T-cell (primary cell): ENCODE measurements around the gene JAZF1. TPM values are rescaled to one million over a fixed set of nuclear protein-coding genes. Genes with fewer than 3 reads are reported as not detected.
A peak's percentile ranks its signal among the peaks of the same experiment; 100 is the strongest.

ENCODE experiments used
- ATAC-seq, 4 experiments: fragments of 200-7000 bp in 3 of 4; fragments of 150-1000 bp in 1 of 4; cut with Tn5 transposase; replicated peaks in 1 of 4; 1 replicate in 3 of 4; 2 replicates in 1 of 4; pipeline ENCODE4 v1.10.0; 2021; ENCODE audit warnings: moderate library complexity in 3 of 4, mild to moderate bottlenecking in 2 of 4, moderate number of reproducible peaks in 1 of 4
- CTCF ChIA-PET, 2 donors: fragments of 300-600 bp; sonication (Branson Sonifier 250); formaldehyde crosslinking; loops; one replicate each; lab custom pipeline; 2022; ENCODE audit warnings: antibody characterized with exemption in 2 of 2; lab: Charles Lee
- POLR2A ChIA-PET, 2 donors: fragments of 300-600 bp; sonication (Branson Sonifier 250); formaldehyde crosslinking; loops; one replicate each; lab custom pipeline; 2022; ENCODE audit warnings: antibody characterized with exemption in 2 of 2; lab: Charles Lee
- DNase-seq, 35 experiments: peaks; one replicate each; pipeline versions ENCODE4 v3.0.0 to v3.0.0-alpha.2; 2013 to 2023
- H3K27ac ChIP-seq: one replicate; pipeline ENCODE4 v1.5.1; 2013; ENCODE audit warnings: low read length
- H3K27me3 ChIP-seq, 2 experiments: replicated peaks in 1 of 2; 1 replicate in 1 of 2; 2 replicates in 1 of 2; pipeline versions ENCODE4 v1.6.1 to v1.7.0; 2013; ENCODE audit warnings: low read length in 1 of 2, mixed read lengths in 1 of 2; ENCODE audit not compliant: control insufficient read depth in 2 of 2, insufficient read depth in 2 of 2; ENCODE audit errors: extremely low read depth in 1 of 2
- H3K36me3 ChIP-seq, 2 donors: 1 replicate in 1 of 2; 2 replicates in 1 of 2; pipeline versions ENCODE4 v1.6.1 to v1.7.0; 2013; ENCODE audit warnings: low read length in 1 of 2; ENCODE audit not compliant: control insufficient read depth in 2 of 2, insufficient read depth in 1 of 2; ENCODE audit errors: extremely low read depth in 1 of 2
- H3K4me1 ChIP-seq, 2 experiments: 1 replicate in 1 of 2; 2 replicates in 1 of 2; pipeline versions ENCODE4 v1.6.1 to v1.7.0; 2013; ENCODE audit warnings: low read length in 2 of 2, mixed read lengths in 1 of 2; ENCODE audit not compliant: insufficient read depth in 2 of 2, control insufficient read depth in 1 of 2; ENCODE audit errors: extremely low read depth in 1 of 2
- H3K4me3 ChIP-seq, 2 donors: 1 replicate in 1 of 2; 2 replicates in 1 of 2; pipeline versions ENCODE4 v1.5.1 to v1.7.0; 2013; ENCODE audit warnings: mild to moderate bottlenecking in 2 of 2, low read length in 1 of 2, moderate library complexity in 1 of 2; ENCODE audit not compliant: control insufficient read depth in 1 of 2; ENCODE audit errors: extremely low read depth in 1 of 2
- H3K9me3 ChIP-seq: 2 replicates; pipeline ENCODE4 v1.7.0; 2013
- H3K27ac Mint-ChIP-seq, 2 donors: one replicate each; pipeline ENCODE4 v1.8.0; 2020 to 2021; ENCODE audit warnings: mild to moderate bottlenecking in 2 of 2, mixed read lengths in 2 of 2
- H3K27me3 Mint-ChIP-seq, 2 donors: one replicate each; pipeline ENCODE4 v1.8.0; 2021 to 2022; ENCODE audit warnings: mixed read lengths in 2 of 2
- H3K36me3 Mint-ChIP-seq: one replicate; pipeline ENCODE4 v1.8.0; 2021; ENCODE audit warnings: mixed read lengths
- H3K4me1 Mint-ChIP-seq, 3 donors: one replicate each; pipeline ENCODE4 v1.8.0; 2020 to 2022; ENCODE audit warnings: mixed read lengths in 3 of 3, mild to moderate bottlenecking in 1 of 3
- H3K4me3 Mint-ChIP-seq, 3 donors: one replicate each; pipeline ENCODE4 v1.8.0; 2020 to 2022; ENCODE audit warnings: mild to moderate bottlenecking in 3 of 3, mixed read lengths in 3 of 3, moderate library complexity in 3 of 3
- H3K9me3 Mint-ChIP-seq, 3 donors: one replicate each; pipeline ENCODE4 v1.8.0; 2020 to 2022; ENCODE audit warnings: mixed read lengths in 3 of 3
- WGBS: methylation state at CpG from one replicate; pipeline ENCODE4 v1.1.5; 2013; ENCODE audit warnings: missing lambda C conversion rate; ENCODE audit not compliant: insufficient coverage; 5-methylcytosine and 5-hydroxymethylcytosine counted together
- total RNA-seq, 35 experiments: library from RNA in 6 of 35; stranded (reverse) in 6 of 35; fragments of 120-200 nt in 1 of 35; gene quantifications; one replicate each; pipeline versions ENCODE4 v1.2.1 to v1.2.4 and lab custom pipeline; 2013 to 2026

JAZF1 gene
- total RNA-seq, 5 donors from 2014 or later (not counting 1 experiment from before 2014, with no cell fraction given), result 9.6 to 22.1 (median 15.9) TPM

DNA sequence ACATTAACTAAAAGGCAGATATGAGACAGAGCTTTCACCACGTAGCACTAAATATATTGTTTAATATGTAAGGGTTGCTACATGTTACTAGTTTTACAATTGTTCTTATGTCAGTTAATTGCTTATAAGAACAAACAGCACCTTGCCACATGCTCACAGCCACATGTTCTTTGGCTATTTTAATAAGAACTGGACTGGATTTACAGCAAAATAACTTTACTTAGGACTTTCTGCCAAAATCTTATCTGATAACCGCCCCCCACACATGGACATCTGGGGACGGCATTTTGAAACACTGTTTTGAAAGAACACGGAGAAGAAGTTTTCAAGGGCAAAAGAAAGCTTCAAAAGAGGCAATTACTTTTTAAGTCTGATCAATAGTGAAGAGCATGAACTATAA is 45.3 kb downstream of the JAZF1 start:
- Histone ChIP-seq H3K27me3 (no peaks in the 10 kb centered on the region), H3K27ac (no peak overlapping the region), H3K36me3 (no peaks in the 10 kb centered on the region), H3K4me1 (no peaks in the 10 kb centered on the region), H3K4me3 (no peak overlapping the region), H3K9me3 (no peaks in the 10 kb centered on the region)
- Mint-ChIP-seq H3K4me3 (no peak overlapping the region), H3K27ac (no peak overlapping the region), H3K9me3 (no peaks in the 10 kb centered on the region), H3K4me1 (peaks cover 0 to 42% (median 22%) of the 10 kb centered on the region in 3 donors), H3K36me3 (peaks cover 25% of the 10 kb centered on the region), H3K27me3 (no peaks in the 10 kb centered on the region)
- no peak for ATAC-seq
- CTCF ChIA-PET, result interaction anchor here in 1 of 2 donors (0.8 kb wide), 1 partner anchor 38 kb away, joined by 3 read pairs; no protein-coding TSS in a partner anchor
- POLR2A ChIA-PET, result interaction anchor here in 1 of 2 donors (0.6 kb wide), 1 partner anchor 23 kb away, joined by 3 read pairs; no protein-coding TSS in a partner anchor
- no peak for DNase-seq
- WGBS, result no CpG with 5 or more reads among the region's 4 CpGs

DNA sequence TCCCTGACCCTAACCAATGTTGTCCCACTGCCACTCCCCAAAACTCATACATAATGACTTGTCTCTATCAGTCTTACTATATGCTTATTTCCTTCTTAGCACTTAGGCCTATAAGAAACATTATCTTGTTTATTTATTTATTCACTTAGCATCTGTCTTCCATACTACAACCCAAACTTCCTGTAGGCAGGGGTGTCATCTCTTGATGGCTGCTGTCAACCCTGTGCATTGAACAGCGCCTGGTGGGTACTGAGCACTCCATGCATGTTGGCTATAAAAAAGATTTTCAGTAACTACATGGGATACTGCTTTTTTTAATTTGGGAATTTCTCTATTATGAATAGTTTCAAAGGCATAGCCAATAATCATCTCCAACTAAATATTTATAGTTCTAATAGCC is 46.7 kb downstream of the JAZF1 start:
- H3K27me3 Mint-ChIP-seq, result no peaks in the 10 kb centered on the region
- no peaks in the 10 kb centered on the region for H3K9me3 Mint-ChIP-seq
- Histone ChIP-seq H3K36me3 (no peaks in the 10 kb centered on the region), H3K27ac (no peak overlapping the region), H3K4me3 (no peak overlapping the region), H3K4me1 (no peaks in the 10 kb centered on the region), H3K9me3 (no peaks in the 10 kb centered on the region), H3K27me3 (no peaks in the 10 kb centered on the region)
- POLR2A ChIA-PET, result interaction anchor here in 1 of 2 donors (0.5 kb wide), 1 partner anchor 12 kb away, joined by 4 read pairs; no protein-coding TSS in a partner anchor
- peaks cover 3 to 47% (median 26%) of the 10 kb centered on the region in 3 donors for H3K4me1 Mint-ChIP-seq
- H3K36me3 Mint-ChIP-seq, result peaks cover 22% of the 10 kb centered on the region
- CTCF ChIA-PET, result interaction anchor here in 1 of 2 donors (0.6 kb wide), 1 partner anchor 49 kb away, joined by 3 read pairs; no protein-coding TSS in a partner anchor
- no peak for DNase-seq
- no CpG with 5 or more reads among the region's 1 CpG for WGBS
- H3K27ac Mint-ChIP-seq, result no peak overlapping the region
- no peak for ATAC-seq
- no peak overlapping the region for H3K4me3 Mint-ChIP-seq

DNA sequence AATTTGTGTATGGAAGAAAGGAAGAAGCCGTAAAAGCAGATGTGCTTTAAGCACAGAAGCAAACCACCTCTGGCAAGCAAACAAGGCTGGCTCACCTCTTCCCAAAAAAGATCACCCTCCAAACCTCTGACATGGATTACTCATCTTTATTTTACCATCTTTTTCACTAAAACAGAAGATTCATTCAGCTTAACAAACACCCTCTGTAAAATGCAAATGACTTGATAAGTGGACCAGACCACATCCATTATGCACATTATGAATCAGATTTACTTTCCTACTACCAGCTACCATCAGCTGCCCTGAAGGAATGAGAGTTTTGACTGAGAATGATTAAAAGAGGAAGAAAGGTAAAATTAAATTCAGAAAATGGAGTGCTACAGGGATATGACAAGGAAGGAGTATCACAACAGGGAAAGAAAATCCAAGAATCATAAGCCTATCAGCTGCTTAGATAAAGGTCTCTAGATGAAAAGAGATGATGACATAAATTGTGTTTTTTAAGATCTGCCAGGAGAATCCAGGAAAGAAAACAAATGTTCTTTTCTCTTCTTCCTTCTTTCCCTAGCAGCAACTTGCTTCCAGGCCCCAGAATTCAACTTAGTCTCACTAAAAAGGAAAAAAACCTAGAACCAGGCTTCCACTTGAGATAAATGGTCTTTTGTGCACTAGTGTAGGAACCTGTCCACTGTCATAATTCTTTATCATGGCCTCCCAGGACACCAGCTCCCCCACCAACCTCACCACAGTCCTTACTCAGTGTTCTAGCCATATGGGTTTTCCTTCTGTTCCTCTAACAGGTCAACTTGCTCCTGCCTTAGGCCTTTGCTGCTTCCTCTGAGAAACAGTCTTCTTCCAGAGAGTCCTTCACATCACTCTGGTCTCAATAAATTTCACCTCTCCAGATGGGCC is 47.4 kb downstream of the JAZF1 start:
- ATAC-seq (no peak), DNase-seq (no peak)
- ChIA-PET CTCF (no interaction called here), POLR2A (no interaction called here)
- Histone ChIP-seq H3K4me3 (no peak overlapping the region), H3K4me1 (no peaks in the 10 kb centered on the region), H3K9me3 (no peaks in the 10 kb centered on the region), H3K27me3 (no peaks in the 10 kb centered on the region), H3K36me3 (no peaks in the 10 kb centered on the region), H3K27ac (no peak overlapping the region)
- WGBS, result no CpG with 5 or more reads among the region's 1 CpG
- Mint-ChIP-seq H3K4me3 (no peak overlapping the region), H3K27ac (no peak overlapping the region), H3K4me1 (peaks cover 8 to 53% (median 31%) of the 10 kb centered on the region in 3 donors), H3K27me3 (no peaks in the 10 kb centered on the region), H3K9me3 (no peaks in the 10 kb centered on the region), H3K36me3 (peaks cover 22% of the 10 kb centered on the region)

DNA sequence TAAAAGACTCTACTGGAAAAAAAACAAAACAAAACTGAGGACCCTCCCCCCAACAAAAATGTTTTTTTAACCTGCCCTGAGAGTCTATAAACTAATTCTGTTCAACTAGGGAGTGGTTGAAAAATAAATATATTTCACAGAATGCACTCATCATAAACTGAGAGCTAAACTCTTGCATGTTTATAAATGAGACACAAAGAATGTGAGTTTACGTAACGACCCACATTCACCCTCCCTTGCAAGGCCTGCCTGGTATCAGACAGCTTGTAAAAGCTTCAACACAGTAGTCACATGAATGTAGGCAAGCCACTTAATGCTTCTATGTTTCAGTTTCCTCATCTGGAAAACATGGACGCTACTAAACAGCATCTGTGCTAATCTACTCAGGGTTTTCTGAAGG is 50.3 kb downstream of the JAZF1 start:
- CTCF ChIA-PET, result interaction anchor here in 1 of 2 donors (1.2 kb wide), 1 partner anchor 10 kb away, joined by 3 read pairs; no protein-coding TSS in a partner anchor
- WGBS, result 94% methylated on average over 3 of the region's 3 CpGs
- DNase-seq (no peak), ATAC-seq (no peak)
- Mint-ChIP-seq H3K4me3 (no peak overlapping the region), H3K36me3 (peaks cover 15% of the 10 kb centered on the region), H3K27ac (no peak overlapping the region), H3K4me1 (peaks cover 8 to 56% (median 19%) of the 10 kb centered on the region in 3 donors), H3K27me3 (no peaks in the 10 kb centered on the region), H3K9me3 (no peaks in the 10 kb centered on the region)
- Histone ChIP-seq H3K27me3 (no peaks in the 10 kb centered on the region), H3K4me3 (no peak overlapping the region), H3K27ac (no peak overlapping the region), H3K9me3 (no peaks in the 10 kb centered on the region), H3K4me1 (peaks cover 0 to 3% of the 10 kb centered on the region in 2 experiments), H3K36me3 (no peaks in the 10 kb centered on the region)
- POLR2A ChIA-PET, result no interaction called here

DNA sequence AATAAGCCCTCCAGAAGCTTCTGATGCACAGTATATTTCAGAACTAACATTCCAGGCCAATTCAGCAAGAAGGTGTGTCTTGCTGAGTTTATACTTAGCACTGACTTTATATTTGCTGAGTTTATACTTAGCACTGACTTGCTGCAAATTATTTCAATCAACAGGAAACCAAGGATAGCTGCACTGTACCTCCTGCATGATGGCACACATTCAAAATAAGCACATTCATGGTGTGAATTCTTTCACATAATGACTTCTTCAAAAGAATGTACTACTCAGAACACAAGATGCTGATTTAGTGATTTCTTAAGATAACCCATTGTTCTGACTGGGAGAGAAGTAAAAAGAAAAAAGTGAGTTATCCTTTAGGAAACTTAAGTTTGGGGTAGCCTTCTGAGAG is 52.0 kb downstream of the JAZF1 start:
- Histone ChIP-seq H3K9me3 (no peaks in the 10 kb centered on the region), H3K4me3 (no peak overlapping the region), H3K36me3 (no peaks in the 10 kb centered on the region), H3K27ac (no peak overlapping the region), H3K27me3 (no peaks in the 10 kb centered on the region), H3K4me1 (peaks cover 0 to 10% of the 10 kb centered on the region in 2 experiments)
- Mint-ChIP-seq H3K27ac (peak overlapping the region in 1 of 2 donors; percentile 74), H3K4me1 (peaks cover 17 to 62% (median 23%) of the 10 kb centered on the region in 3 donors), H3K4me3 (no peak overlapping the region), H3K27me3 (no peaks in the 10 kb centered on the region), H3K36me3 (peaks cover 11% of the 10 kb centered on the region), H3K9me3 (no peaks in the 10 kb centered on the region)
- POLR2A ChIA-PET, result no interaction called here
- ATAC-seq (peak in 2 of 4 experiments; percentile 63 to 69), DNase-seq (no peak)
- CTCF ChIA-PET, result no interaction called here

DNA sequence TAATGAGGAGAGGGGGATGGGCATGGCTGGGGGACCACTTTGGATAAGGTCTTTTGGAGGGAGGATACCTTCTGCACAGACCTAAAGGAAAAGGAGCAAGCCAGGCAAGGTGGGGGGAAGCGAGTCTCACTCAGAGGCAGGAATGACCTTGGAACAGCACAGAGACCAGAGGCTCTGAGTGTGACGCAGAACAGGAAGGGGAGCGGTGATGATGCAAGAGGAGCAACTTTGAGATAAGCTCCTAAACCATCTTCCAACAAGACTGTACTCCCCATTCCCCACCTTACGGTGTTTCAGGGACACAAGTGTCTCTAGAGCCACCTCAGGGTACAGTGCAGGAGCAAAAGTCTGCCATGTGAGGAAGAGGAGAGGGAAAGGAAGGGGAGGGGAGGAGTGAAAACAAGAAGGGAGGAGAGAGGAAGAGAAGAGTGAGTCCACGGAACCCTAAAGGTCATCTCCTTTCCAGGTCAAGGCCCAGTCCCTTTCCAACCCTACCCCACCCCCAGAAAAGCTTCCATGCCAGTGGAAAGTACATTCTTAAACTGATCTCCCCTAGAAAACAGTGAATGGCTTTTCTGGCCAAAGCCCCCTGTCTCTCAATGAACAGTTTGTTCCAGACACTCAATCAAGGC is 54.1 kb downstream of the JAZF1 start:
- Histone ChIP-seq H3K27ac (no peak overlapping the region), H3K27me3 (no peaks in the 10 kb centered on the region), H3K4me3 (no peak overlapping the region), H3K36me3 (no peaks in the 10 kb centered on the region), H3K4me1 (peaks cover 0 to 13% of the 10 kb centered on the region in 2 experiments), H3K9me3 (no peaks in the 10 kb centered on the region)
- ChIA-PET CTCF (interaction anchor here in 1 of 2 donors (0.6 kb wide), 1 partner anchor 13 kb away, joined by 5 read pairs; no protein-coding TSS in a partner anchor), POLR2A (interaction anchor here in 1 of 2 donors (0.6 kb wide), 1 partner anchor 232 kb away, joined by 4 read pairs; no protein-coding TSS in a partner anchor)
- WGBS, result no CpG with 5 or more reads among the region's 5 CpGs
- Mint-ChIP-seq H3K9me3 (no peaks in the 10 kb centered on the region), H3K4me3 (no peak overlapping the region), H3K36me3 (peaks cover 5% of the 10 kb centered on the region), H3K27me3 (no peaks in the 10 kb centered on the region), H3K27ac (peak overlapping the region in 1 of 2 donors; percentile 8), H3K4me1 (peaks cover 27 to 76% (median 28%) of the 10 kb centered on the region in 3 donors)
- no peak for DNase-seq
- no peak for ATAC-seq
